ENCODE results near the gene PATL1. TPM values are rescaled to one million over a fixed set of nuclear protein-coding genes. Genes with fewer than 3 reads are reported as not detected.

PATL1 gene
- total and polyA plus RNA-seq, 2 donors (not counting 1 experiment from before 2014, with no cell fraction given), result 40.8 to 45.0 TPM

DNA sequence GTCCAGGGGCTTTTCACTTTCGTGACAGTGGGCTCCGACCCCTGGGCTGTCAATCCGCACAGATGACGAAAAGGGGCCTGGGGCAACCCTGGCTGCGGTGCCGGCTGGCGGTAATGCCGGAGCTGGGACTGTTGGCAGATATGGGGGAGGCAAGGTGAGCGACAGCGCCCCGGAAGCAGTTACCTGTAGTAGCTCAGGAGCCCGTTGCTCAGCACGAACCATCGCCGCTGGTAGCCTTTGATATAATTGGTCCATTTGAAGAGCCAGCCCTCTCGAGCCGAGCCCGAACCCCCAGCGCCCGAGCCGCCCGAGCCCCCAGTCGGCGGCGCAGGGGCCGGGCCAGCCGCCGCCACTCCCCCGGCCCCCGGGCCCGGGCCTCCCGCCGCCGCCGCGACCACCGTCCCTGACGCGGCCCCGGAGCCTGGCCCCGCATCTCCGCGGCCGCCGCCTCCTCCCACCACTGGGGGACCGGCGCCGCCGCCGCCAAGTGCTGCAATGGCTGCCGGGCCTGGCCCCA is 53.7 kb downstream of the PATL1 start:
- CTCF ChIA-PET, result interaction anchor here (0.7 to 3.2 kb wide), 6 partner anchors 11 to 1815 kb away, joined by 3 to 10 read pairs (median 4); partner anchors contain the start of gene PATL1
- no peak for ATAC-seq (ENCODE audit: low read depth)

More for the DNA sequence above, 53.7 kb downstream of the PATL1 start:
- peaks cover 2 to 12% of the 10 kb centered on the region in 2 experiments for H3K36me3 ChIP-seq (replicated peaks in 1 of 2; ENCODE audit: control extremely low read depth in 1 of 2, control insufficient read depth in 1 of 2, extremely low read depth in 1 of 2, insufficient read depth in 2 of 2, low read length in 1 of 2)
- peaks cover 43% of the 10 kb centered on the region for H3K4me1 Mint-ChIP-seq
- WGBS (ENCODE audit: insufficient coverage), result under 1% methylated on average over 51 of the region's 51 CpGs
- peak overlapping the region; percentile 47 to 86 (median 77) for H3K4me3 ChIP-seq (ENCODE audit: control extremely low read depth in 1 of 5, extremely low read depth in 1 of 5, insufficient read depth in 1 of 5, low read depth in 2 of 5, low read length in 4 of 5)
- peak overlapping the region; percentile 92 for H3K27ac Mint-ChIP-seq
- peak overlapping the region; percentile 89 for H3K4me3 Mint-ChIP-seq
- no peaks in the 10 kb centered on the region for H3K9me3 ChIP-seq (ENCODE audit: control extremely low read depth in 1 of 3, control insufficient read depth in 2 of 3, insufficient read depth in 1 of 3, low read length in 2 of 3)
- no peaks in the 10 kb centered on the region for H3K27me3 ChIP-seq (replicated peaks in 1 of 4; ENCODE audit: control extremely low read depth in 1 of 4, control insufficient read depth in 3 of 4, insufficient read depth in 4 of 4, low read length in 3 of 4)
- H3K4me2 ChIP-seq (replicated peaks; ENCODE audit: low read depth, low read length, poor library complexity, severe bottlenecking), result peak overlapping the region; percentile 96
- H3K79me2 ChIP-seq (ENCODE audit: control insufficient read depth, insufficient read depth, low read length), result peaks cover 50% of the 10 kb centered on the region
- no peak for DNase-seq
- intact Hi-C loops (cut with micrococcal nuclease), result loop anchor here (1.0 to 2.0 kb wide), 3 partner anchors 46 to 470 kb away; partner anchors contain the start of gene STX3
- H3K27me3 Mint-ChIP-seq, result no peaks in the 10 kb centered on the region
- H3K9me3 Mint-ChIP-seq (ENCODE audit: insufficient read depth), result no peaks in the 10 kb centered on the region
- POLR2A ChIA-PET, result interaction anchor here (0.6 to 2.2 kb wide), 9 partner anchors 49 to 1546 kb away, joined by 3 to 40 read pairs (median 3); partner anchors contain the start of gene PATL1
- peaks cover 20% of the 10 kb centered on the region in 2 donors for H3K4me1 ChIP-seq (ENCODE audit: control insufficient read depth in 2 of 2, insufficient read depth in 2 of 2, low read length in 2 of 2)
- TF ChIP-seq, protein P1, sequence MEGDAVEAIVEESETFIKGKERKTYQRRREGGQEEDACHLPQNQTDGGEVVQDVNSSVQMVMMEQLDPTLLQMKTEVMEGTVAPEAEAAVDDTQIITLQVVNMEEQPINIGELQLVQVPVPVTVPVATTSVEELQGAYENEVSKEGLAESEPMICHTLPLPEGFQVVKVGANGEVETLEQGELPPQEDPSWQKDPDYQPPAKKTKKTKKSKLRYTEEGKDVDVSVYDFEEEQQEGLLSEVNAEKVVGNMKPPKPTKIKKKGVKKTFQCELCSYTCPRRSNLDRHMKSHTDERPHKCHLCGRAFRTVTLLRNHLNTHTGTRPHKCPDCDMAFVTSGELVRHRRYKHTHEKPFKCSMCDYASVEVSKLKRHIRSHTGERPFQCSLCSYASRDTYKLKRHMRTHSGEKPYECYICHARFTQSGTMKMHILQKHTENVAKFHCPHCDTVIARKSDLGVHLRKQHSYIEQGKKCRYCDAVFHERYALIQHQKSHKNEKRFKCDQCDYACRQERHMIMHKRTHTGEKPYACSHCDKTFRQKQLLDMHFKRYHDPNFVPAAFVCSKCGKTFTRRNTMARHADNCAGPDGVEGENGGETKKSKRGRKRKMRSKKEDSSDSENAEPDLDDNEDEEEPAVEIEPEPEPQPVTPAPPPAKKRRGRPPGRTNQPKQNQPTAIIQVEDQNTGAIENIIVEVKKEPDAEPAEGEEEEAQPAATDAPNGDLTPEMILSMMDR (IDR thresholded peaks at IDR 0.05), result no peak
- TF ChIP-seq EZH2 (IDR thresholded peaks at IDR 0.05; ENCODE audit: borderline replicate concordance, insufficient read depth, low read depth, low read length, poor library complexity, severe bottlenecking), result no peak
- H3K9ac ChIP-seq (ENCODE audit: low read length), result peak overlapping the region; percentile 79
- peak overlapping the region; percentile 69 to 90 for H3K27ac ChIP-seq (ENCODE audit: low read length in 2 of 2)
- H4K20me1 ChIP-seq (ENCODE audit: control insufficient read depth, insufficient read depth, low read length, poor library complexity, severe bottlenecking), result peaks cover 45% of the 10 kb centered on the region
- peak overlapping the region; percentile 61 for H2AFZ ChIP-seq (ENCODE audit: insufficient read depth, low read depth, low read length, poor library complexity, severe bottlenecking)
